Fibroblast of pulmonary artery (primary cell): ENCODE data around the gene NHERF2.

ENCODE experiments used
- DNase-seq: peaks from one replicate; pipeline ENCODE4 v3.0.0-alpha.2; 2010; ENCODE audit warnings: low read depth
- H3K4me3 ChIP-seq: replicated peaks from 2 replicates; pipeline ENCODE4 v1.5.1; 2011; ENCODE audit warnings: low read depth, mild to moderate bottlenecking, control low read depth, low read length, moderate library complexity
- TF ChIP-seq, protein P1 (sequence below): IDR thresholded peaks from 2 replicates; pipeline ENCODE4 v1.5.1; 2011; ENCODE audit warnings: mild to moderate bottlenecking, control low read depth, low read length, inconsistent platforms; ENCODE audit errors: missing control alignments

Gene NHERF2

GRCh38 chr16:2042986-2043666 lies 16.4 kb downstream of the NHERF2 start:
- DNase-seq: no peak
- TF ChIP-seq, protein P1, sequence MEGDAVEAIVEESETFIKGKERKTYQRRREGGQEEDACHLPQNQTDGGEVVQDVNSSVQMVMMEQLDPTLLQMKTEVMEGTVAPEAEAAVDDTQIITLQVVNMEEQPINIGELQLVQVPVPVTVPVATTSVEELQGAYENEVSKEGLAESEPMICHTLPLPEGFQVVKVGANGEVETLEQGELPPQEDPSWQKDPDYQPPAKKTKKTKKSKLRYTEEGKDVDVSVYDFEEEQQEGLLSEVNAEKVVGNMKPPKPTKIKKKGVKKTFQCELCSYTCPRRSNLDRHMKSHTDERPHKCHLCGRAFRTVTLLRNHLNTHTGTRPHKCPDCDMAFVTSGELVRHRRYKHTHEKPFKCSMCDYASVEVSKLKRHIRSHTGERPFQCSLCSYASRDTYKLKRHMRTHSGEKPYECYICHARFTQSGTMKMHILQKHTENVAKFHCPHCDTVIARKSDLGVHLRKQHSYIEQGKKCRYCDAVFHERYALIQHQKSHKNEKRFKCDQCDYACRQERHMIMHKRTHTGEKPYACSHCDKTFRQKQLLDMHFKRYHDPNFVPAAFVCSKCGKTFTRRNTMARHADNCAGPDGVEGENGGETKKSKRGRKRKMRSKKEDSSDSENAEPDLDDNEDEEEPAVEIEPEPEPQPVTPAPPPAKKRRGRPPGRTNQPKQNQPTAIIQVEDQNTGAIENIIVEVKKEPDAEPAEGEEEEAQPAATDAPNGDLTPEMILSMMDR: no peak
- H3K4me3 ChIP-seq: no peak overlapping the region

GRCh38 chr16:2043667-2044451 lies 17.2 kb downstream of the NHERF2 start:
- DNase-seq: no peak
- H3K4me3 ChIP-seq: no peak overlapping the region
- TF ChIP-seq, protein P1: no peak

DNA sequence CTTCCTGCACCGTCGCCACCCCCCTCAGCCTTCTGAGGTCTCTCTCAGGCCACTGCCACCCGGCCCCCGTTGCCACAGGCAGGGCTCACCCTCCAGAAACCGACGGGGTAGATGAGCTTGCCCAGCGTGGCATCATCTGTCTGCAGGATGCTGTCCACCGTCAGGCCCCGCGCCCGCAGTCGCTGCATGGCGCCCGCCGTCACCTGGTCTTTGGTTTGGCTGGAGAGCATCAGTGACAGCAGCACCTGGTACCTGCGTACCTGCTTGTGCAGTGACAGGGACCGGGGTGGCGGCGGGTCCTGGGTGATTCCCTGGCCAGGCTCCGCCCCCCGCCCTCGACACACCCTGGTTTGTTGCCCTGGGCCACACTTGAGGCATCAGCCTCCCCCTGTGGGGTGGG lies 17.8 kb downstream of the NHERF2 start:
- no peak overlapping the region for H3K4me3 ChIP-seq
- no peak for DNase-seq
- TF ChIP-seq, protein P1: no peak

- TF ChIP-seq, protein P1: no peak
- no peak overlapping the region for H3K4me3 ChIP-seq
- DNase-seq: no peak
Measured at GRCh38 chr16:2045965-2046892, 19.5 kb downstream of the NHERF2 start.

- no peak for DNase-seq
- TF ChIP-seq, protein P1: no peak
- peak overlapping the region; percentile 70 for H3K4me3 ChIP-seq
Measured at GRCh38 chr16:2046893-2047329, 20.2 kb downstream of the NHERF2 start.

- peak; percentile 96 for DNase-seq
- peak within 1 kb of the TSS; percentile 70 for H3K4me3 ChIP-seq
- TF ChIP-seq, protein P1: peak; percentile 22
Measured at GRCh38 chr16:2047330-2048115, 20.8 kb downstream of the NHERF2 start, which contains the start of the genes NTHL1 and TSC2. Gene NTHL1, minus strand, starts transcription at chr16:2047834. Its CDS starts 11 bp downstream, at chr16:2047823. Gene TSC2, plus strand, starts transcription at chr16:2047985. Its CDS starts 631 bp downstream, at chr16:2048616.
